Measurements from ENCODE around the gene MCOLN1. TPM values are rescaled to one million over a fixed set of nuclear protein-coding genes. Genes with fewer than 3 reads are reported as not detected.

MCOLN1 gene
- polyA plus RNA-seq, 1 of the 3 experiments (the other 2 are of a cell fraction): 28.4 TPM

DNA sequence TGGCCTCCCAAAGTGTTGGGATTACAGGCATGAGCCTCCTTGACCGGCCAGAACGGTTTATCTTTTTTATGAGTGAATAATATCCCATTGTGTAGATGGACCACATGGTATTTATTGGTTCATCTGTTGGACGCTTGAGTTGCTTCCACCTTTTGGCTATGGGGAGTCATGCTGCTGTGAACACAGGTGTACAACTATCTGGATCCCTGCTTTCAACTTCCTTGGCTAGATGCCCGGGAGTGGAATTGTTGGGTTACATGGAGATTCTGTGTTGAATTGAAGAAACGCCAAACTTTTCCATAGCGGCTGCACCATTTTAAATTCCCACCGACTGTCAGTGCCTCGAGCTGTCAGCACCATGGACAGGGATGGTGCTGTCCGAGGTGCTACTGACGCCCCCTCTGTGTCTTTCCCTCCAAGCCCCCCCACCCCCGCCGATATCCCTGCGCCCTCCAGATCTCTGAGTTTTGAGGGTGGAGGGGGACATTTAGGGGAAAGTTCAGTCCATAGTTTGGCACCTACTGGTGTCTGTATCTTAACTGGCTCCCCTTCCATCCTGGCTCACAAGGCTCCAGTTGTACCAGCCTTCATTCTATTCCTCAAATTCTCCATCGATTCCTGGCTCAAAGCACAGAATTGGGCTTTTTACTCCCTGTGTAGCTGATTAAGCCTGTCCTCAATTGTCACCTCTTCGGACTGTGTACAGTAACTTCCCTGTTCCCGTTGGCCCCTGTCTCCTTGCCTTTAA is 40.4 kb downstream of the MCOLN1 start:
- CTCF ChIA-PET: interaction anchor here (1.9 to 13.0 kb wide), 3 partner anchors 118 to 237 kb away, joined by 7 to 171 read pairs (median 116); partner anchors contain the start of gene TRAPPC5
- no peaks in the 10 kb centered on the region for H3K4me1 ChIP-seq (ENCODE audit: control insufficient read depth in 1 of 2, insufficient read depth in 2 of 2, low read depth in 1 of 2, low read length in 1 of 2)
- TF ChIP-seq FOXJ3 (CRISPR knock-in tag; IDR thresholded peaks at IDR 0.05): no peak
- TF ChIP-seq, protein P1, sequence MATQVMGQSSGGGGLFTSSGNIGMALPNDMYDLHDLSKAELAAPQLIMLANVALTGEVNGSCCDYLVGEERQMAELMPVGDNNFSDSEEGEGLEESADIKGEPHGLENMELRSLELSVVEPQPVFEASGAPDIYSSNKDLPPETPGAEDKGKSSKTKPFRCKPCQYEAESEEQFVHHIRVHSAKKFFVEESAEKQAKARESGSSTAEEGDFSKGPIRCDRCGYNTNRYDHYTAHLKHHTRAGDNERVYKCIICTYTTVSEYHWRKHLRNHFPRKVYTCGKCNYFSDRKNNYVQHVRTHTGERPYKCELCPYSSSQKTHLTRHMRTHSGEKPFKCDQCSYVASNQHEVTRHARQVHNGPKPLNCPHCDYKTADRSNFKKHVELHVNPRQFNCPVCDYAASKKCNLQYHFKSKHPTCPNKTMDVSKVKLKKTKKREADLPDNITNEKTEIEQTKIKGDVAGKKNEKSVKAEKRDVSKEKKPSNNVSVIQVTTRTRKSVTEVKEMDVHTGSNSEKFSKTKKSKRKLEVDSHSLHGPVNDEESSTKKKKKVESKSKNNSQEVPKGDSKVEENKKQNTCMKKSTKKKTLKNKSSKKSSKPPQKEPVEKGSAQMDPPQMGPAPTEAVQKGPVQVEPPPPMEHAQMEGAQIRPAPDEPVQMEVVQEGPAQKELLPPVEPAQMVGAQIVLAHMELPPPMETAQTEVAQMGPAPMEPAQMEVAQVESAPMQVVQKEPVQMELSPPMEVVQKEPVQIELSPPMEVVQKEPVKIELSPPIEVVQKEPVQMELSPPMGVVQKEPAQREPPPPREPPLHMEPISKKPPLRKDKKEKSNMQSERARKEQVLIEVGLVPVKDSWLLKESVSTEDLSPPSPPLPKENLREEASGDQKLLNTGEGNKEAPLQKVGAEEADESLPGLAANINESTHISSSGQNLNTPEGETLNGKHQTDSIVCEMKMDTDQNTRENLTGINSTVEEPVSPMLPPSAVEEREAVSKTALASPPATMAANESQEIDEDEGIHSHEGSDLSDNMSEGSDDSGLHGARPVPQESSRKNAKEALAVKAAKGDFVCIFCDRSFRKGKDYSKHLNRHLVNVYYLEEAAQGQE (IDR thresholded peaks at IDR 0.05; ENCODE audit: low read depth, low read length): peak; percentile 99
- H3K36me3 ChIP-seq (replicated peaks in 1 of 2; ENCODE audit: control insufficient read depth in 1 of 2, insufficient read depth in 2 of 2, low read length in 1 of 2): peaks cover 21 to 22% of the 10 kb centered on the region in 2 experiments
- no peaks in the 10 kb centered on the region for H3K9me3 ChIP-seq
- H3K9ac ChIP-seq: no peak overlapping the region
- no peak for DNase-seq
- WGBS (ENCODE audit: low lambda C conversion rate): 89% methylated on average over 15 of the region's 16 CpGs
- 0 out of 2 replicates have a peak, but pooled peaks cover 3% of the 10 kb centered on the region for H4K20me1 ChIP-seq (ENCODE audit: insufficient read depth)
- H3K79me2 ChIP-seq (ENCODE audit: insufficient read depth): no peaks in the 10 kb centered on the region
- H3F3A ChIP-seq (replicated peaks; ENCODE audit: insufficient read depth): no peaks in the 10 kb centered on the region
- no peak overlapping the region for H3K4me3 ChIP-seq (ENCODE audit: low read depth in 2 of 2, low read length in 1 of 2)
- no peak overlapping the region for H2AFZ ChIP-seq (ENCODE audit: low read depth)
- no peaks in the 10 kb centered on the region for H3K9me2 ChIP-seq
- no peak overlapping the region for H3K27ac ChIP-seq (ENCODE audit: low read depth in 2 of 2, low read length in 1 of 2)
- no peak overlapping the region for H3K4me2 ChIP-seq
- POLR2A ChIA-PET: interaction anchor here (0.6 kb wide), 2 partner anchors 79 to 214 kb away, joined by 3 to 4 read pairs; partner anchors contain the start of gene ARHGEF18
- H3K27me3 ChIP-seq (ENCODE audit: insufficient read depth): no peaks in the 10 kb centered on the region

DNA sequence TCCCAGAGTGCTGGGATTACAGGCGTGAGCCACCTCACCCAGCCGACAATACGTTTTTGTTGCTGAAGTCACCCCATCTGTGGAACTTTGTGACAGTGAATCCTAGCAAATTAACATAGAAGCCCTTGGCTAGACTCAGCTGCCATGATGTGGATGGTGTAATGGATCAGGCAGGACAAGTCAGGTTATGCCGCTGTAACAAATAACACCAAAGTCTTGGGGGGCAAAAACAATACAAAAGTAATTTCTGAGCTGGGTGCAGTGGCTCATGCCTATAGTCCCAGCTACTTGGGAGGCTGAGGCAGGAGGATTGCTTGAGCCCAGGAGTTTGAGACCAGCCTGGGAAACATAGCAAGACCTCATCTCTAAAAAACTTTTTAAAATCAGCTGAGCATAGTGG is 42.4 kb downstream of the MCOLN1 start:
- Histone ChIP-seq H3K36me3 (replicated peaks in 1 of 2; ENCODE audit: control insufficient read depth in 1 of 2, insufficient read depth in 2 of 2, low read length in 1 of 2) (peaks cover 10% of the 10 kb centered on the region in 2 experiments), H3K79me2 (ENCODE audit: insufficient read depth) (no peaks in the 10 kb centered on the region), H2AFZ (ENCODE audit: low read depth) (no peak overlapping the region), H3K4me1 (ENCODE audit: control insufficient read depth in 1 of 2, insufficient read depth in 2 of 2, low read depth in 1 of 2, low read length in 1 of 2) (no peaks in the 10 kb centered on the region), H3K27me3 (ENCODE audit: insufficient read depth) (no peaks in the 10 kb centered on the region), H3F3A (replicated peaks; ENCODE audit: insufficient read depth) (no peaks in the 10 kb centered on the region), H3K27ac (ENCODE audit: low read depth in 2 of 2, low read length in 1 of 2) (no peak overlapping the region), H3K9me3 (no peaks in the 10 kb centered on the region), H4K20me1 (ENCODE audit: insufficient read depth) (0 out of 2 replicates have a peak, but pooled peaks cover 3% of the 10 kb centered on the region), H3K9ac (no peak overlapping the region), H3K4me2 (no peak overlapping the region), H3K4me3 (ENCODE audit: low read depth in 2 of 2, low read length in 1 of 2) (no peak overlapping the region), H3K9me2 (no peaks in the 10 kb centered on the region)
- ChIA-PET POLR2A (no interaction called here), CTCF (interaction anchor here (1.1 to 13.0 kb wide), 4 partner anchors 88 to 235 kb away, joined by 3 to 171 read pairs (median 60); partner anchors contain the start of gene TRAPPC5)
- no peak for DNase-seq
- 75% methylated on average over 4 of the region's 4 CpGs for WGBS (ENCODE audit: low lambda C conversion rate)
- TF ChIP-seq YY1 (IDR thresholded peaks at IDR 0.05; ENCODE audit: low read depth): no peak
- TF ChIP-seq RCOR1 (IDR thresholded peaks at IDR 0.05; ENCODE audit: low read length): no peak

DNA sequence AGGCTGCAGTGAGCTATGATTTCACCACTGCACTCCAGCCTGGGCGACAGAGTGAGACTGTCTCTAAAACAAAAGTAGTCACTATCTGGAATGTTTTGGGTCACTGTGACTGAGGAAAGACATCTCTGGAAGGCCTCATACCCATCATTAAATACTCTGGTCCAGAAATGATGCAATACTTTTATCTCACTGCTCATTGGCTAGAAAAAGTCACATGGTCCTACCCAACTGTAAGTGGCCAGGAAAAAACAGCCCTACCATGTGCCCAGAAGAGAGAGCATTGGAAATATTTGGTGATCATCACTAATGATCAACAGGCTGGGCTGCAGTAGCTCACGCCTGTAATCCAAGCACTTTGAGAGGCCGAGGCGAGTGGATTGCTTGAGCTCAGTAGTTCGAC is 42.9 kb downstream of the MCOLN1 start:
- CTCF ChIA-PET: interaction anchor here (1.1 to 13.0 kb wide), 5 partner anchors 31 to 235 kb away, joined by 3 to 171 read pairs (median 3); partner anchors contain the start of genes CAMSAP3 and TRAPPC5
- no peaks in the 10 kb centered on the region for H3K9me2 ChIP-seq
- no peak overlapping the region for H3K4me3 ChIP-seq (ENCODE audit: low read depth in 2 of 2, low read length in 1 of 2)
- H3K79me2 ChIP-seq (ENCODE audit: insufficient read depth): no peaks in the 10 kb centered on the region
- H3K4me1 ChIP-seq (ENCODE audit: control insufficient read depth in 1 of 2, insufficient read depth in 2 of 2, low read depth in 1 of 2, low read length in 1 of 2): no peaks in the 10 kb centered on the region
- H3K27me3 ChIP-seq (ENCODE audit: insufficient read depth): no peaks in the 10 kb centered on the region
- POLR2A ChIA-PET: no interaction called here
- no peak overlapping the region for H3K27ac ChIP-seq (ENCODE audit: low read depth in 2 of 2, low read length in 1 of 2)
- 0 out of 2 replicates have a peak, but pooled peaks cover 3% of the 10 kb centered on the region for H4K20me1 ChIP-seq (ENCODE audit: insufficient read depth)
- H2AFZ ChIP-seq (ENCODE audit: low read depth): no peak overlapping the region
- DNase-seq: no peak
- 88% methylated on average over 5 of the region's 5 CpGs for WGBS (ENCODE audit: low lambda C conversion rate)
- no peaks in the 10 kb centered on the region for H3F3A ChIP-seq (replicated peaks; ENCODE audit: insufficient read depth)
- no peaks in the 10 kb centered on the region for H3K9me3 ChIP-seq
- H3K9ac ChIP-seq: no peak overlapping the region
- no peak overlapping the region for H3K4me2 ChIP-seq
- H3K36me3 ChIP-seq (replicated peaks in 1 of 2; ENCODE audit: control insufficient read depth in 1 of 2, insufficient read depth in 2 of 2, low read length in 1 of 2): peaks cover 7 to 9% of the 10 kb centered on the region in 2 experiments
- TF ChIP-seq RXRA (IDR thresholded peaks at IDR 0.05; ENCODE audit: borderline replicate concordance, low read depth) (no peak), TAF1 (IDR thresholded peaks at IDR 0.05; ENCODE audit: borderline replicate concordance, low read depth, low read length) (no peak), RCOR1 (IDR thresholded peaks at IDR 0.05; ENCODE audit: low read length) (no peak), TEAD4 (IDR thresholded peaks at IDR 0.05; ENCODE audit: borderline replicate concordance, insufficient read depth) (no peak), NRF1 (IDR thresholded peaks at IDR 0.05; ENCODE audit: low read depth, low read length) (no peak), FOXJ3 (CRISPR knock-in tag; IDR thresholded peaks at IDR 0.05) (no peak), EZH2phosphoT487 (IDR thresholded peaks at IDR 0.05; ENCODE audit: borderline replicate concordance, low read depth) (no peak), GATA2 (CRISPR knock-in tag; IDR thresholded peaks at IDR 0.05) (no peak)
- TF ChIP-seq, protein P2, sequence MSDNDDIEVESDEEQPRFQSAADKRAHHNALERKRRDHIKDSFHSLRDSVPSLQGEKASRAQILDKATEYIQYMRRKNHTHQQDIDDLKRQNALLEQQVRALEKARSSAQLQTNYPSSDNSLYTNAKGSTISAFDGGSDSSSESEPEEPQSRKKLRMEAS (IDR thresholded peaks at IDR 0.05; ENCODE audit: low read depth): no peak
- TF ChIP-seq, protein P3, sequence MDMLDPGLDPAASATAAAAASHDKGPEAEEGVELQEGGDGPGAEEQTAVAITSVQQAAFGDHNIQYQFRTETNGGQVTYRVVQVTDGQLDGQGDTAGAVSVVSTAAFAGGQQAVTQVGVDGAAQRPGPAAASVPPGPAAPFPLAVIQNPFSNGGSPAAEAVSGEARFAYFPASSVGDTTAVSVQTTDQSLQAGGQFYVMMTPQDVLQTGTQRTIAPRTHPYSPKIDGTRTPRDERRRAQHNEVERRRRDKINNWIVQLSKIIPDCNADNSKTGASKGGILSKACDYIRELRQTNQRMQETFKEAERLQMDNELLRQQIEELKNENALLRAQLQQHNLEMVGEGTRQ (IDR thresholded peaks at IDR 0.05; ENCODE audit: borderline replicate concordance, low read depth, low read length): no peak
- TF ChIP-seq, protein P4, sequence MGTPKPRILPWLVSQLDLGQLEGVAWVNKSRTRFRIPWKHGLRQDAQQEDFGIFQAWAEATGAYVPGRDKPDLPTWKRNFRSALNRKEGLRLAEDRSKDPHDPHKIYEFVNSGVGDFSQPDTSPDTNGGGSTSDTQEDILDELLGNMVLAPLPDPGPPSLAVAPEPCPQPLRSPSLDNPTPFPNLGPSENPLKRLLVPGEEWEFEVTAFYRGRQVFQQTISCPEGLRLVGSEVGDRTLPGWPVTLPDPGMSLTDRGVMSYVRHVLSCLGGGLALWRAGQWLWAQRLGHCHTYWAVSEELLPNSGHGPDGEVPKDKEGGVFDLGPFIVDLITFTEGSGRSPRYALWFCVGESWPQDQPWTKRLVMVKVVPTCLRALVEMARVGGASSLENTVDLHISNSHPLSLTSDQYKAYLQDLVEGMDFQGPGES (IDR thresholded peaks at IDR 0.05; ENCODE audit: low read depth, low read length): no peak

All from SK-N-SH (cell line).